Hematopoietic multipotent progenitor cell (in vitro differentiated cells): ENCODE measurements around the gene TTC39B. TPM values are rescaled to one million over a fixed set of nuclear protein-coding genes. Genes with fewer than 3 reads are reported as not detected.
A peak's percentile ranks its signal among the peaks of the same experiment; 100 is the strongest.
"Not testable (repeated sequence)": the region's sequence is repeated elsewhere in the genome, so short reads cannot be mapped to it uniquely, and the experiment has no call there.

Experiments used
- DNase-seq, 3 donors: peaks; one replicate each; pipeline ENCODE4 v3.0.0-alpha.2; 2011 to 2015; ENCODE audit warnings: low read depth in 2 of 3, low spot score in 2 of 3
- total RNA-seq: library from RNA; depleted of rRNA; stranded (reverse); fragments of >200 nt; gene quantifications from one replicate; pipeline ENCODE4 v1.2.3, GENCODE V29; 2012

TTC39B gene
- total RNA-seq, result 6.2 TPM

DNA sequence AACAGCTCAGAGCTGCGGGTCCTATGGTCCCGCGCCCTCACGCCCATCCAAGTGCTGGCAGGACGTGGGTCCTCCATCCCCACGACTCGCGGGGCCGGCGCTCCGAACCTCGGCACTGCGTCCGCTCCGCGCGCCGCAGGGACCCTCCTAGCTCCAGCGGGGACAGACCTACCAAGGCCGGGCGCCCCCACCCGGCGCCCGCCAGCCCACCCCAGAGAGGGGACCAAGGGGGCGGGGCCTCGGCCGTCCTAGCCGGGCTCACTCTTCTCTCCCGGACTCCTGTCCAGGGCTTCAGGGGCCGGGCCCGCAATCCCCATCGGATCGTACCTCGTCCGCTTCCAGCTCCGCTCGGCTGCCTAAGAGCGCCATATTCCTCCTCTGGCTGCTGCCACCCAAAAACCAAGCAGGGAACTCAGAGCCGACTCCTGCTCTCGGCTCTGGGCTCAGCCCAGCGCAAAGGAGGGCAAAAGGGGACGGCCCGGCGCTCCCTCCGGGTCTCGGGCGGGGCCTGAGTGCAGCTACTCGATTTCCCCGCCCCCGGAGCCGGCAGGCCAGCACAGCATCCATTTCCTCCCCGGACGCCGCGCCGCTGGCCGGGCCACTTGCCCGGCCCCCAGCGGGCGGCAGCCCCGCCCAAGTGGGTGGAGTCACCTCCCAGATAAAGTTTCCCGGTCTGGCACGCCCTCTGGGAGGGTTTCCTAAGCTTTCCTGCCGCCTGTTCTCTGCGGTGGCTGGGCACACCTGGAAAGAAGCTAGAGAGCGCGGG lies at the start of gene TTC39B:
Gene TTC39B (minus strand): TSS at position 460 of the 766 bp plus-strand sequence. CDS start 91 bp downstream, at position 369.
- peak in 2 of 3 donors; percentile 83 to 85 for DNase-seq

DNA sequence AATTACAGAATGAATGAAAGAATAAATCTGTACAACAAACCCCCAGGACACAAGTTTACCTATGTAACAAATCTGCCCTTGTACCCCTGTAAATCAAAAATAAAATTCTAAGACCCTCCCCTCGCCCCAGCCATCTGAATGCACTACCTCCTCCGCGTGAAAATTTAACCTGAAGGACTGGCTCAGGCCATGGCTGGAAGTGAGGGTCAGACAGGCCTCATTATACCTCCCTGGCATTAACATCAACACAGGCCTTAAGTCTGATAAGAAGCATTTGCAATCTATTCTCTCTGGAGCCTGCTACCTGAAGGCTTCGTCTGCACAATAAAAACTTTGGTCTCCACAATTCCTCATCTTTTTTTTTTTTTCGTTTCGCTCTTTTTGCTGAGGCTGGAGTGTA lies 48.7 kb upstream of the TTC39B start:
- DNase-seq, result no peak

DNA sequence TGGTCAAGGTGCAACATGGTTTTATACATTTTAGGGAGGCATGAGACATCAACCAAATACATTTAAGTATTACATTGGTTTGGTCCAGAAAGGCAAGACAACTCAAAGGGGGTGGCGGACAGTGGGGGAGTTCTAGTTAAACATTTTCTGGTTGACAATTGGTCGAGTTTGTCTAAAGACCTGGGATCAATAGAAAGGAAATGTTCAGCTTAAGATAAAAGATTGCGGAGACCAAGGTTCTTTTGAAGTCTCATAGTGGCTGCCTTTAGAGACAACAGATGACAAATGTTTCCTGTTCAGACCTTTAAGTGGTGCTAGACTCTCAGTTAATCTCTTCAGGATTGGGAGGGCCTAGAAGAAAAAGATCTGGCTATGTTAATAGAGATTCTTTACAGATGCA lies 47.7 kb upstream of the TTC39B start:
- DNase-seq, result peak in 2 of 3 donors; percentile 22 to 39

DNA sequence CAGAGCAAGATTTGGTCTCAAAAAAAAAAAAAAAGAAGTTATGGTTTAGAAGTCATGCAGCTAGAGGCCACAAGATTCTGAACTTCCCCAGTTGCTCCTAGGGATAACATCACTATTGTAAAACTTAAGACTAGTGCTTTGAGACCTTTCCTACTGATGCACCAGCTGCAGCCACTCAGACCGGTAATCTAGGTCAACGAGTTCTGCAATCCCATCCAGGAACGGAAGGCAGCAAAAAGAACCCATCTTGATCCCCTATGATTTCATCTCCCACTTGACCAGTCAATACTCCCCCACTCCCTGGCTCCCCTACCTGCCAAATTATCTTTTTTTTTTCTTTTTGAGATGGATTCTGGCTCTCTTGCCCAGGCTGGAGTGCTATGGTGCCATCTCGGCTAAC lies 46.9 kb upstream of the TTC39B start:
- no peak for DNase-seq

DNA sequence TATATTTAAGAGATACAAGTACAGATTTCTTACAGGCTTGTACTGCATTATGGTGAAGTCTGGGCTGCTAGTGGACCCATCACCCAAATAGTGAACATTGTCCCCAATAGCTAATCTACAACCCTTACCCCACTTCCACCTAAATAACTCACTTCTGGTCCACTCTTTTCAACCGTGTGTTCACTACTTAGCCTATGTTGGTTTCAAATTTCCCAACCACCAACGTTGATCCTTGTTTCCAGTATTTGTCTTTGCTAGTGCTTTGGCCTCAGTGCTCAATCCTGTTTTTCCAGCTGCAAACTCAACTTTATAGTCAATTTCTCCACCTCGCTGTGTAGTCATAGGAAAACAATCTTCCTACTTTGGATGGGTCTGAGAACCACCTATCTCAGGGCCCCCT lies 45.3 kb upstream of the TTC39B start:
- DNase-seq, result no peak

DNA sequence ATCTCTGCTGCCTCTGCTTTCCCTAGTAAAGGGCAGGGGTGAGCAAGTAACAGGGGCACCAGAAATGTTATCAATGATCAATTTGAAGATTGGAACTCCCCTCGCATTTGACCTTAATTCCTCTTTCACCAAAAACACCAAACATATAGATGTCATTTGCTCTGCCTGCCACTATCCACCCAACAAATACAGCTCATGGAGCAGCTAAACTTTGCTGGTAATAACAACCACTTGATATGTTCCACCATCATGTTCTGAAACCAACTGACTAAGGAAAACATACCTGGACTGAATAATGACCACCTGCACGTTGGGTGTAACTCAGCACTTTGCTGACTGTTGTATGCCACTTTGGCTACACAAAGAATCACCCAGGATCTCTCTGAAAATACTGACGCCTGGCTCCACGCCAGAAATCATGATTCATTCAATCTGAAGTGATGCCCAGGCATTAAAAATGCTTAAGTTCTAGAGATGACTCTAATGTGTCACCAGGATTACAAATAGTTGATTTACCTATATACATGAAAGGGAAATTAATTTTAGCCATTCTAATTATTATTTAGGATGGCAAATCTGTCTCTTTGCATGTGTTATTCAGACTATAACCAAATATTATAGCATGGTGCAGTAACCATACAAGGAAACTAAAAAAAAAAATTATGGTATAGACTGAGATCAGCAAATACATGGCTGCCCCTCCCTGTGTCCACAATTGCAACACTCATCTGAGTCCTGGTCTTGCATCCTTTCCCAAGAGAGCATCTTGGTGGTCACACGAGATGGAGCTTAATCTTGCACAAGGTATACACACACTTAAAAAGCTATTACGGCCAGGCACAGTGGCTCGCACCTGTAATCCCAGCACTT lies 43.1 kb upstream of the TTC39B start:
- DNase-seq, result no peak

DNA sequence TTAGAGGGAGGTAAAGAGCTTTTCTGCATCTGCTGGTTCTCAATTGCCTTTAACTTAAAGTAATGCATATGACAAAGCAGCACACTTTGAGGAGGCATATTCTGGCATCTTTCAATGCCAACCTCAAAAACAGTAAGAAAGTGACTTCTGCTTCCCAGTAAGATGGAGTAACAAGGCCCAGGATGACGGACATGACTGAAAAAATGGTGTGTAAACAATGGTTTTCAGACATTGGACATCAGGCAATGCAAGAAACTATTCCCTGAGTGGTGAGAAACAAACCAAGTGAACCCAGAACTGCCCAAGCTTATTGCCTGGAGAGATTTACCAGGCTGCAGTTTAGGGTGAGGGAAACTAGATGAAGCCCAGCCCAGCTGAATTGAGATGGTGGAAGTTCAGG lies 39.8 kb upstream of the TTC39B start:
- no peak for DNase-seq

DNA sequence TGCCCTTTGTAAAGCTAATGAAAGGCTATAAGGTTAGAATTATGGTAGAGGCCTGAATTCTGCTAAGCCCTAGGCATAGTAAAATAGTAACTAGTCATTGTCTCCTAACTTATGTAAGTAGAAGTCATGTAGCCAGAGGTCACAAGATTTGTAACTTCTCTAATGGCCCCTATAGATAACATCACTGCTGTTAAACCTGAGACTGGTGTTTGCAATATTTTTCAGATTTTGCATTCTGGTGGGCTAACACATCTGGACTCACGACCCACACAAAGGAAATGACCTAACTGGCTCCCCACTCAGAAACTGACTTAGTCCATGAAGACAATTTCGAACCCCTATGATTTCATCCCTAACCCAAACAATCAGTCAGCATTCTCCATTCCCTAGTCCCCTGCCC lies 37.2 kb upstream of the TTC39B start:
- DNase-seq, result no peak

DNA sequence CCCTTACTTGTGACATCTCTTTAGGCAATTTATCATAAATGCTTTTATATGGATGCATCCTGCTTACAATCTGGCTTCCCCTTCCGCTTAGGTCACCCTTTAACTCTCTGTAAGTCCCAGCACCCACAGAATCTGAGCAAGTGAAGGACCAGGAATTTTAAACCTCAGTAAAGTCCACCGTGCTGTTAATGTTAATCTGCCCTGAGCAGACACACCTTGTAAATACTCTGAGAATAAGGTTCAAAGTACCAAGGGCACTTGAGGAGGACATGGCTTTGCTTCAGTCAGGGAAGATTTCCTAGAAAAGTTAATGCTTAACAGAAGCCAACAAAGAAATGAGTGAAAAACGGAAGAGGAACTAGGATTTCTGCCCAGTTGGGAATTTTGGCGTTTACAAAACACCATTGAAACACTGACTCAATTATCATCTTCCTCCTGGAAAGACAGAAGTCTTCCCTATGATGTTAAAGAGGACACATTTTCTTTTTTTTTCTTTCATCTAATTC lies 26.4 kb upstream of the TTC39B start:
- no peak for DNase-seq

DNA sequence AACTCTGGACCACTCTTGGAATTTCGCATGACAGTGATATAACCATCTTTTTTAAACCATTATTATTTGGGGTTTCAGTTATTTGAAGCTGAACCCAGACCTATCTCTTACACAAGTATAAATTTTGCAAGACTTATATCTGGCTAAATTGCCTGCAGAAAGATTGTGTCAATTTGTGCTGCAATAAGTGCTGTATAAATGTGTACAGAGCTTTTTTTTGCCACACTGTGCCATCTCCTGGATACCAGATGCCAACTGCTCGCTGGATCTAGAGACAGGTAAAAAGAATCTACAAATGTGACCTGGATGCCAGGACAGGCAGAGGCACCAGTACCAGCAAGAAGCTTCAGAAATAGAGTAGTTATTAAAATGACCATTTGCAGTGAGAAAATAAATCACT lies 25.9 kb upstream of the TTC39B start:
- DNase-seq, result no peak

DNA sequence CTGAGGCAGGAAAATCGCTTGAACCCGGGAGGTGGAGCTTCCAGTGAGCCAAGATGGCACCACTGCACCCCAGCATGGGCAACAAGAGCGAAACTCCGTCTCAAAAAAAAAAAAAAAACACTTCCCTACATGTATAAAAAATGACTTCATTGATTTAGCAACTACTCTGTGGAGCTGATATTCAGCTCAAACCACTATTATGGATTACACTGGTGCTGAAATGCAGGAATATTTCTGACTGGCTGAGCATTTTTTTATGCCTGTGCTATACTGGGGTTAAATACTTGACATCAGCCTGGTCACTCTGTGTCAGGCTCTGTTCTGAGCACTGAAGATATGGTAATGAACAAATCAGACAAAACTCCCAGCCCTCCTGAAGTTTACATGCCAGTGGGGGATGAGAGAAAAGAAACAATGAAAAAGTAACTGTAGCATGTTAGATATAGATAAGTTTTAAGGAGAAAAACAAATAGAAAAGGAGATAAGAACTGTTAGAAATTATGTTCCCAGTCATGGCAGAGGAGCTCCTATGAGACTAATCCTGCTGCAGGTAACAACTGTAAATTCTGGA lies 22.6 kb upstream of the TTC39B start:
- DNase-seq, result no peak

DNA sequence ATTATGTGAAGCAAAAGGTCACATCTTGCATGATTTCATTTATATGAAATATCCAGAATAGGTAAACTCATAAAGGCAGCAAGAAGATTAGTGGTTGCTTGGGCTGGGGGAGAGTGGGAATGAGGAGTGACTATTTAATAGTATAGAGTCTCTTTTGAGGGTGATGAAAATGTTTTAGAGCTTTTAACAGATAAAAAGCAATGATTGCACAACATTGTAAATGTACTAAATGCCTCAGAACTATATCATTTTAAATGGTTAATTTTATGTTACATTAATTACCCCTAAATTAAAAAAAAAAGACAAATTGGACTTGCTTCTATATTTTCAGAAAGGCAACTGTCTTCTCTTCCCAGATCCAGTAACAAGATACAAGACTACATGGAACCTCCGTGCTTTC lies 21.9 kb upstream of the TTC39B start:
- DNase-seq, result no peak

DNA sequence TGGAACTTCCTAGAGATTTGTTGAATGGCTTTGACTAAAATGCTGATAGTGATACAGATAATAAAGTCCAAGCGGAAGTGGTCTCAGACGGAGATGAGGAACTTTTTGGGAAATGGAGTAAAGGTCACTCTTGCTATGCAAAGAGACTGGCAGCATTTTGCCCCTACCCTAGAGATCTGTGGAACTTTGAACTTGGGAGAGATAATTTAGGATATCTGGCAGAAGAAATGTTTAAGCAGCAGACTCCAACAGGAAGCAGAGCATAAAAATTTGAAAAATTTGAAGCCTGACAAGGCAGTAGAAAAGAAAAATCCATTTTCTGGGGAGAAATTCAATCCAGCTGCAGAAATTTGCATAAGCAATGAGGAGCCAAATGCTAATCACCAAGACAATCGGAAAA lies 15.7 kb upstream of the TTC39B start:
- not testable (repeated sequence) for DNase-seq

DNA sequence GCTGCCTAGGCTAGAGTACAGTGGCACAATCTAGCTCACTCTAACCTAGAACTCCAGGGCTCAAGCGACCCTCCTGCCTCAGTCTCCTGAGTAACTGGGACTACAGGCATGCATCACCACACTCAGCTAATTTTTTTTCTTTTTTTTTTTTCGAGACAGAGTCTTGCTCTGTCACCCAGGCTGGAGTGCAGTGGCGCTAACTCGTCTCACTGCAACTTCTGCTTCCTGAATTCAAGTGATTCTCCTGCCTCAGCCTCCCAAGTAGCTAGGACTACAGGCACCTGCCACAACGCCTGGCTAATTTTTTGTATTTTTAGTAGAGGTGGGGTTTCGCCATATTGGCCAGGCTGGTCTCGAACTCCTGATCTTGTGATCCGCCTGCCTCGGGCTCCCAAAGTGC lies 12.6 kb upstream of the TTC39B start:
- DNase-seq, result peak in 1 of 3 donors; percentile 52

DNA sequence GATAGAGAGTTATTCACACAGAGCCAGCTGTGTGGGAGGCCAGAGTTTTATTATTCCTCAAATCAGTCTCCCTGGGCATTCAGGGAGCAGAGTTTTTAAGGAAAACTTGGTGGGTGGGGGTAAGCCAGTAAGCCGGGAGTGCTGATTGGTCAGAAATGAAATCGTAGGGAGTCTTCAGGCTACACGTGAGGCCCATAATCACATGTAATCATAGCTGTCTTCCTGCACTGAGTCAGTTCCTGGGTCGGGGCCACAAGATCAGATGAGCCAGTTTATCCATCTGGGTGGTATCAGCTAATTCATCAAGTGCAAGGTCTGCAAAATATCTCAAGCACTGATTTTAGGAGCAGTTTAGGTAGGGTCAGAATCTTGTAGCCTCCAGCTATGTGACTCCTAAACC lies 10.8 kb upstream of the TTC39B start:
- no peak for DNase-seq

DNA sequence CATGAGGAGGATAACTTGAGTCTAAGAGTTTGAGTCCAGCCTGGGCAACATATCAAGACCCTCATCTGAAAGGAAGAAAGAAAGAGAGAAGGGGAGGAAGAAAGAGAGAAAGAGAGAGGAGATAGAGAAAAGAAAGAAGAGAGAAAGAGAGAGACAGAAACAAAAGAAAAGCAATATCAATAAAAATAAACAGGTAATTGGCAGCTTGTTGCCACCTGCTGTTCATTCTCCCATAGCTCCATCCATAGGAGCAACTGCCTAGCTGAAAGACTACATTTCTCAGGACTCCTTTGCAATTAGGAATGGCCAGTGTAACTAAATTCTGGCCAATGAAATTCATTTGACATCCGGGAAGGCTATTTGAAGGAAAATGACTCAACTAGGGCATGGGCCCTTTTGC lies 4.6 kb upstream of the TTC39B start:
- no peak for DNase-seq

DNA sequence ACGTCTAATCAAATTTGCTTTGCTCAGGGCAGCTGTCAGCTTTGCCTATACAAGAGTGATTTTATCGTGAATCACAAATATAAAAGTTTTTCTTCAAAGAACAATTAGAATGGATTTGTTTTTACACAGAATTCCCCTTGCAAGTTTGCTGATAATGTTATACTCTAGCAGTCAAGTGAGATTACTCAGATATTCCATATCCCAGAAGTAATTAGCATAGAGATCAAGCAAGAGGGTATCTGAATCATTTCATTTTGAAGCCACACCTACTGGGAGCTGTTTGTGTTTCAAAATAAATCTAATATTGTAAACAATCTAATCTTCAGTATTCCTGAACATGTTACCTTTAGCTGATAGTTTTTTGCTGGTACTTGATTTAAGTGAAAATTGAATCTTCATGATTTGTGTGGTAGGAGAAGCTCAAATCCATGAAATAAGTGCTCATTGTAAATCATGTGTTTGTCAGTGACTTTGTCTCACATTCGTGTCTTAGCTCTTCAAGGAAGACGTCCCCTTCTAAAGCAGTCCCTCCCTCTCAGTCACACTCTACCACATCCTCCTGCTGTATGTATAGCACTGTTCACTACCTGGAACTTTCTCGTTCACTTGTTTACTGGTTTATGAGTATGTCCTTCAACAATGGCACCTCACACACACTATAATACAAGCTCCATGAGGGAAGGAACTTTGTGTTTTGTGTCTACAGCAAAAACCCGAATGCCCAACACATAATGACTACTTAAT lies 3.3 kb upstream of the TTC39B start:
- no peak for DNase-seq

DNA sequence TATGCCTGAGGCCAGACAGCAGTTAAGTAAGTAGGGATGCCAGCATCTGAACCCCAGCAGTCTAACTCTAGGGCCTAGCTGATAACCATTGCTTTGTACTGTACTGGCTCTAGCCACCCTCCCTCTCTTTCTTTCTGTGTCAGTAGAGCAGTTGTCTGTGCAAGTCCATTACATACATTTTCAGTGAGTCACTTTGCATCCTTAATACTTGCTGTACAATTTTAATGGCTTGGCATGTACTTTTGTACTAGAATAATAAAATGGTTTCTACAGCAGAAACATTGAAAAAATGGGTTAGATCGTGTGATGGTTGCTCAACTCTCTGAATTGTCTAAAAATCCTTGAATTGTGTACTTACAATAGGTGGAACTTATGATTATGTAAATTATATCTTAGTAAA lies 1.5 kb upstream of the TTC39B start:
- DNase-seq, result no peak

DNA sequence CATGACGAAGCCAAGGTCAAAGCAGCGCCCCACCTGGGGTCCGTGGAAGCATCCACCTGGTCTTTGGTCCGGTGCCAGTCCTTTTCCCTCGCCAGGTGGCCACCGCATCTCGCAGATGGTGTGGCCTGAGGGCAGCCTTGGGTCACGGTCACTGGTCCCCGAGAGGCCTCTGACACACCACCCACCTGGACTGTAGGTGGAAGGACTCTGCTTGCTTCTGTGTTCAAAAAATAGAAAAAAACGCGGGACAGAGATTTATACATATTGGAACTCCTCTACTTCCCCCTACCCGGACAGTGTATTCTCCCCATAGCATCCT lies 466 bp upstream of the TTC39B start:
- DNase-seq, result no peak

DNA sequence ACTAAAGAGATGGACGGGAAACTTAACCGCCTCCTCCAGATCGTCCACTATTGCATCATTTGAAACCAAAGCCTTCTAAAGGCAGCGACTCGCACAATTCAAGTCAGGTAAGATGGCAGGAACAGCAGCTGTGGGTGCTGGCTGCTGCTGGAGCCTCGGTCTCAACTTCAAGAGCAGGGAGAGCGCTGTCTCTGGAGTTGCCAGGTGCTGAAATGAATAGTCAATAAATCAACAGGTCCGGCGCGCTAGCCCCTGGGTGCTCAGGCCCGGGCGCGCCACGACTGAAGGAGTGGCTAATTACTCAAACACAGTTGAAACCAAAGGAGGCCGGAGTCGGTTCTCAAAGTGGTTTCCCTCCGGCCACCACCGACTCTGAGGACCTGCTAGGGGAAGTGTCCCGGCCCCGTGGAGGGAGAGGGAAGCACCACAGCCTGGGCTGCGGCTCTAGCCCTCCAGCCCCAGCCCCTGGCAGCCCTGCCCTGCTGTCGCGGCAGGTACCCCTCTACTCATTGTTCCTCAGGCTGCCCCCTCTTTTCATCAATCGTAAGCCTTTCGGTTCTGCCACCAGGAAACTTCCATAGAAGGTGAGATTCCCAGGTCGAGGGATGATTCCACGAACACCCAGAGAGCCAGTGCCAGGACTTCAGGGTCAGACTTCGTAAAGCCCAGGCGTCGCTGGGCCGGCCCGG lies 804 bp downstream of the TTC39B start:
- peak in 1 of 3 donors; percentile 52 for DNase-seq
